H1 (cell line): ENCODE measurements around the gene NID1. TPM values are rescaled to one million over a fixed set of nuclear protein-coding genes. Genes with fewer than 3 reads are reported as not detected.

Experiments used
- CTCF ChIA-PET: fragments of 300-600 bp; sonication (Branson Sonifier 250); formaldehyde crosslinking; loops from one replicate; lab custom pipeline; 2021; ENCODE audit not compliant: partially characterized antibody; lab: Charles Lee
- POLR2A ChIA-PET: fragments of 300-600 bp; sonication (Branson Sonifier 250); formaldehyde crosslinking; loops from one replicate; lab custom pipeline; 2021; ENCODE audit warnings: inconsistent platforms; ENCODE audit not compliant: partially characterized antibody; lab: Charles Lee
- DNase-seq, 2 experiments: peaks; one replicate each; pipeline versions ENCODE4 v3.0.0 to v3.0.0-alpha.2; 2010 to 2022; ENCODE audit warnings: low spot score in 2 of 2, low read depth in 1 of 2, mixed read lengths in 1 of 2
- FAIRE-seq: peaks from 2 replicates; lab custom pipeline; 2011; peaks lifted over from hg19 to GRCh38; lab: Jason Lieb, UNC
- H2AFZ ChIP-seq: 2 replicates; pipeline ENCODE4 v1.8.1; 2012; ENCODE audit warnings: low read length, inconsistent platforms
- H2AK5ac ChIP-seq: 2 replicates; pipeline ENCODE4 v1.6.1; 2013; ENCODE audit warnings: low read depth, low read length
- H2BK120ac ChIP-seq: replicated peaks from 2 replicates; pipeline ENCODE3; 2013; ENCODE audit warnings: low read depth, low read length, inconsistent platforms
- H2BK12ac ChIP-seq: 2 replicates; pipeline ENCODE4 v1.6.1; 2013; ENCODE audit warnings: low read depth, low read length
- H2BK15ac ChIP-seq: 2 replicates; pipeline ENCODE4 v1.6.1; 2013; ENCODE audit warnings: low read length
- H2BK20ac ChIP-seq: 2 replicates; pipeline ENCODE4 v1.6.1; 2013; ENCODE audit warnings: low read length
- H2BK5ac ChIP-seq: 2 replicates; pipeline ENCODE4 v1.6.1; 2013; ENCODE audit warnings: low read depth, low read length
- H3K14ac ChIP-seq: 2 replicates; pipeline ENCODE4 v1.6.1; 2013; ENCODE audit warnings: inconsistent platforms; ENCODE audit not compliant: insufficient read length
- H3K18ac ChIP-seq: 2 replicates; pipeline ENCODE4 v1.6.1; 2013; ENCODE audit warnings: low read length; ENCODE audit errors: extremely low read depth
- H3K23ac ChIP-seq: 2 replicates; pipeline ENCODE4 v1.6.1; 2013; ENCODE audit warnings: inconsistent platforms; ENCODE audit not compliant: insufficient read length
- H3K23me2 ChIP-seq: 2 replicates; pipeline ENCODE4 v1.6.1; 2013; ENCODE audit warnings: low read depth, low read length
- H3K27ac ChIP-seq: 2 replicates; pipeline ENCODE4 v1.6.1; 2011; ENCODE audit warnings: low read depth, low read length, inconsistent platforms
- H3K27me3 ChIP-seq, 4 experiments: replicated peaks in 1 of 4; 1 replicate in 1 of 4; 2 replicates in 3 of 4; pipeline versions ENCODE4 v1.6.1 to v1.8.1; 2011 to 2013; ENCODE audit warnings: low read length in 3 of 4, mild to moderate bottlenecking in 3 of 4, inconsistent platforms in 2 of 4, mixed read lengths in 2 of 4, moderate library complexity in 1 of 4; ENCODE audit not compliant: control insufficient read depth in 3 of 4, insufficient read depth in 3 of 4; ENCODE audit errors: extremely low read depth in 1 of 4
- H3K36me3 ChIP-seq, 4 experiments: 2 replicates each; pipeline versions ENCODE4 v1.6.1 to v1.8.1; 2011 to 2013; ENCODE audit warnings: mild to moderate bottlenecking in 4 of 4, low read length in 3 of 4, moderate library complexity in 2 of 4, control low read depth in 1 of 4, inconsistent platforms in 1 of 4; ENCODE audit not compliant: insufficient read depth in 4 of 4, control insufficient read depth in 2 of 4
- H3K4ac ChIP-seq: replicated peaks from 2 replicates; pipeline ENCODE3; 2013; ENCODE audit warnings: low read length, low read depth, mixed read lengths, inconsistent platforms; ENCODE audit not compliant: insufficient read length
- H3K4me1 ChIP-seq, 4 experiments: replicated peaks in 1 of 4; 1 replicate in 1 of 4; 2 replicates in 3 of 4; pipeline versions ENCODE4 v1.6.1 to v1.8.1; 2011 to 2013; ENCODE audit warnings: low read length in 3 of 4, inconsistent platforms in 2 of 4, mixed read lengths in 1 of 4; ENCODE audit not compliant: insufficient read depth in 4 of 4, control insufficient read depth in 3 of 4
- H3K4me2 ChIP-seq, 2 experiments: 2 replicates each; pipeline versions ENCODE4 v1.6.1 to v1.8.1; 2011 to 2013; ENCODE audit warnings: low read depth in 2 of 2, low read length in 2 of 2, control low read depth in 1 of 2, inconsistent platforms in 1 of 2, mild to moderate bottlenecking in 1 of 2; ENCODE audit not compliant: insufficient read depth in 1 of 2
- H3K4me3 ChIP-seq, 4 experiments: fragments of 200-600, 300-600 bp in 1 of 4; sonication (generic), shearing (Covaris generic), sonication (Bioruptor Twin) in 1 of 4; 2 replicates each; pipeline versions ENCODE4 v1.5.1 to v1.8.1; 2011 to 2016; ENCODE audit warnings: low read length in 4 of 4, low read depth in 3 of 4, control low read depth in 2 of 4, inconsistent platforms in 2 of 4, mild to moderate bottlenecking in 2 of 4, mixed read lengths in 1 of 4, moderate library complexity in 1 of 4; ENCODE audit not compliant: insufficient read depth in 2 of 4; ENCODE audit errors: extremely low read depth in 1 of 4
- H3K56ac ChIP-seq: replicated peaks from 2 replicates; pipeline ENCODE3; 2013; ENCODE audit warnings: low read depth, mild to moderate bottlenecking, mixed read lengths, low read length, inconsistent platforms; ENCODE audit not compliant: insufficient read length
- H3K79me1 ChIP-seq: 2 replicates; pipeline ENCODE4 v1.6.1; 2013; ENCODE audit warnings: low read depth, low read length, control low read depth
- H3K79me2 ChIP-seq, 2 experiments: 2 replicates each; pipeline versions ENCODE4 v1.6.1 to v1.8.1; 2012 to 2013; ENCODE audit warnings: low read length in 2 of 2, mild to moderate bottlenecking in 2 of 2, inconsistent platforms in 1 of 2; ENCODE audit not compliant: insufficient read depth in 2 of 2, control insufficient read depth in 1 of 2
- H3K9ac ChIP-seq, 4 experiments: replicated peaks in 1 of 4; 1 replicate in 1 of 4; 2 replicates in 3 of 4; pipeline versions ENCODE4 v1.6.1 to v1.8.1; 2011 to 2013; ENCODE audit warnings: low read depth in 3 of 4, low read length in 3 of 4, control low read depth in 2 of 4, mild to moderate bottlenecking in 2 of 4, moderate library complexity in 2 of 4, inconsistent platforms in 1 of 4; ENCODE audit errors: extremely low read depth in 1 of 4
- H3K9me3 ChIP-seq, 2 experiments: 2 replicates each; pipeline versions ENCODE4 v1.6.1 to v1.8.1; 2012 to 2013; ENCODE audit warnings: mild to moderate bottlenecking in 2 of 2, moderate library complexity in 2 of 2, control low read depth in 1 of 2, inconsistent platforms in 1 of 2, low read depth in 1 of 2, low read length in 1 of 2, mixed read lengths in 1 of 2; ENCODE audit not compliant: insufficient read depth in 2 of 2
- H4K20me1 ChIP-seq, 2 experiments: replicated peaks in 1 of 2; 2 replicates each; pipeline versions ENCODE3 to v1.8.1; 2011 to 2013; ENCODE audit warnings: inconsistent platforms in 2 of 2, low read length in 2 of 2, mild to moderate bottlenecking in 1 of 2; ENCODE audit not compliant: insufficient read depth in 2 of 2, control insufficient read depth in 1 of 2
- H4K5ac ChIP-seq: 2 replicates; pipeline ENCODE4 v1.6.1; 2013; ENCODE audit warnings: low read length, low read depth, mixed read lengths, inconsistent platforms; ENCODE audit not compliant: insufficient read length
- H4K8ac ChIP-seq: 2 replicates; pipeline ENCODE4 v1.8.0; 2013; ENCODE audit warnings: mild to moderate bottlenecking, moderate library complexity, low read length, inconsistent platforms; ENCODE audit not compliant: insufficient read depth; ENCODE audit errors: extremely low read depth
- H4K91ac ChIP-seq: replicated peaks from 2 replicates; pipeline ENCODE3; 2013; ENCODE audit warnings: low read length, mixed read lengths, inconsistent platforms; ENCODE audit not compliant: insufficient read length
- CHD2 ChIP-seq: IDR thresholded peaks from 2 replicates; pipeline ENCODE4 v1.6.1; 2012; ENCODE audit warnings: low read length, improper control_type of control experiment
- CTCF ChIP-seq, 3 experiments: IDR thresholded peaks; 1 replicate in 2 of 3; 2 replicates in 1 of 3; pipeline versions ENCODE4 v1.5.1 to v1.6.1; 2011; ENCODE audit warnings: low read length in 3 of 3, mild to moderate bottlenecking in 3 of 3, inconsistent platforms in 2 of 3, low read depth in 1 of 3, moderate library complexity in 1 of 3; ENCODE audit not compliant: insufficient read depth in 1 of 3; ENCODE audit errors: control extremely low read depth in 1 of 3
- EGR1 ChIP-seq: IDR thresholded peaks from 2 replicates; pipeline ENCODE4 v1.6.1; 2011; ENCODE audit warnings: low read depth, low read length, borderline replicate concordance
- EP300 ChIP-seq, 2 experiments: IDR thresholded peaks; 1 replicate in 1 of 2; 2 replicates in 1 of 2; pipeline ENCODE4 v1.6.1; 2011 to 2012; ENCODE audit warnings: low read depth in 2 of 2, low read length in 2 of 2, mild to moderate bottlenecking in 2 of 2, borderline replicate concordance in 1 of 2, inconsistent platforms in 1 of 2, moderate library complexity in 1 of 2
- FOSL1 ChIP-seq: IDR thresholded peaks from 2 replicates; pipeline ENCODE4 v1.6.1; 2011; ENCODE audit warnings: mild to moderate bottlenecking, low read depth, low read length, moderate library complexity; ENCODE audit not compliant: insufficient read depth
- NANOG ChIP-seq: IDR thresholded peaks from 2 replicates; pipeline ENCODE4 v1.6.1; 2011; ENCODE audit warnings: low read length, low read depth, mild to moderate bottlenecking, inconsistent platforms; ENCODE audit not compliant: insufficient read depth, poor library complexity, severe bottlenecking
- TCF12 ChIP-seq: IDR thresholded peaks from 2 replicates; pipeline ENCODE4 v1.6.1; 2011; ENCODE audit warnings: low read depth, mild to moderate bottlenecking, low read length
- WGBS, 2 experiments: shearing (Covaris generic) in 1 of 2; methylation state at CpG; one replicate each; pipeline versions ENCODE4 v1.1.6 to v1.1.7; 2013 to 2015; ENCODE audit warnings: low lambda C conversion rate in 2 of 2, mixed read lengths in 2 of 2, inconsistent platforms in 1 of 2, low coverage in 1 of 2, missing lambda C conversion rate in 1 of 2; ENCODE audit not compliant: insufficient replicate concordance in 2 of 2, insufficient coverage in 1 of 2, insufficient read length in 1 of 2; ENCODE audit errors: extremely low coverage in 1 of 2, missing lambda C conversion rate in 1 of 2; 5-methylcytosine and 5-hydroxymethylcytosine counted together
- polyA plus RNA-seq, 7 experiments: library from polyadenylated mRNA; depleted of rRNA in 3 of 7; stranded (reverse) in 5 of 7; unstranded in 2 of 7; fragments of >200 nt in 5 of 7; fragments of 200-250 nt in 2 of 7; gene quantifications; 1 replicate in 5 of 7; 2 replicates in 1 of 7; 4 replicates in 1 of 7; pipeline versions ENCODE4 v1.2.1 to v1.2.3, GENCODE V29; 2011 to 2013; ENCODE audit warnings: missing spikeins in 2 of 7, mixed read lengths in 2 of 7
- total RNA-seq: library from RNA; stranded (reverse); fragmentation: NEBNext Ultra II Directional; extraction: Animal tissue kit (Norgen Biotek cat#: 25700); gene quantifications from 2 replicates; pipeline ENCODE4 v1.2.1, GENCODE V29; 2021

Gene NID1
- total and polyA plus RNA-seq, 2 of the 8 experiments (the other 6 are each of a cell fraction or from before 2014, with no cell fraction given), result 20.9 to 25.4 TPM

- CTCF ChIA-PET, result interaction anchor here (0.9 to 6.7 kb wide), 4 partner anchors 28 to 340 kb away, joined by 3 to 35 read pairs (median 3); no protein-coding TSS in a partner anchor
- no peaks in the 10 kb centered on the region for H3K4me1 ChIP-seq
- TF ChIP-seq CTCF (IDR thresholded peaks at IDR 0.05; ENCODE audit: control extremely low read depth in 1 of 3, insufficient read depth in 1 of 3, low read depth in 1 of 3, low read length in 3 of 3) (no peak), TCF12 (no peak), FOSL1 (no peak), EGR1 (no peak), NANOG (no peak), EP300 (IDR thresholded peaks at IDR 0.05; ENCODE audit: borderline replicate concordance in 1 of 2, low read depth in 2 of 2, low read length in 2 of 2) (no peak), CHD2 (no peak)
These were observed 124.6 kb downstream of the NID1 start for GRCh38 chr1:235940285-235940684.

More at GRCh38 chr1:235940285-235940684, 124.6 kb downstream of the NID1 start:
- Histone ChIP-seq H4K5ac (no peak overlapping the region), H3K36me3 (no peaks in the 10 kb centered on the region), H2BK120ac (no peak overlapping the region), H2AFZ (no peak overlapping the region), H2BK5ac (no peak overlapping the region), H3K4ac (no peak overlapping the region), H2AK5ac (no peak overlapping the region), H3K27me3 (no peaks in the 10 kb centered on the region; a peak in 1 of 7 replicates), H2BK20ac (no peak overlapping the region), H3K4me2 (no peak overlapping the region), H3K9ac (no peak overlapping the region), H3K23ac (no peak overlapping the region), H4K20me1 (no peaks in the 10 kb centered on the region), H3K23me2 (no peaks in the 10 kb centered on the region), H3K56ac (no peak overlapping the region), H2BK12ac (no peak overlapping the region), H3K18ac (no peak overlapping the region), H3K79me2 (no peaks in the 10 kb centered on the region), H3K9me3 (no peaks in the 10 kb centered on the region), H3K14ac (no peak overlapping the region), H4K8ac (no peak overlapping the region), H3K79me1 (no peaks in the 10 kb centered on the region), H3K27ac (no peak overlapping the region), H3K4me3 (no peak overlapping the region), H4K91ac (no peak overlapping the region), H2BK15ac (no peak overlapping the region)
- no peak for FAIRE-seq
- DNase-seq, result no peak
- POLR2A ChIA-PET, result no interaction called here
- 90% methylated on average over 6 of the region's 6 CpGs; no CpG with 5 or more reads in 1 of the 2 experiments for WGBS, 2 experiments
